Measurements from ENCODE around the gene TINAGL1.

DNA sequence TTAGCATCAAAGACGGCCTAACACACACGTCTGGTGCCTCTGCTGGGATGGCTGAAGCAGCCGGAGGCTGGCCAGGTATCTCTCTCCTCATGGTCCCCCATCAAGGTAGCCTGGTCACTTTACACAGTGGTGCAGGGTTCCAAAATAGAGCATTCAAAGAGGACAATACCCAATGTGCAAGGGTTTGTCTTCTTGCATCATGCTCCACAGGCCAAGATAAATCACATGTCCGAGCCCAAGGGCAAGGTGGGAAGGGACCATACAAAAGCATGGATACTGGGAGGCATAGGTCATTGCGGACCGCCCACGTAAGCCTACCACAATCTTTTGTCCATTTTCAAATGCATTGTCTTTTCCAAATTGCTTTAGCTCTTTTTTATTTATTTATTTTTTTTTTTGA lies 23.8 kb upstream of the TINAGL1 start:
- TF ChIP-seq, protein P1, sequence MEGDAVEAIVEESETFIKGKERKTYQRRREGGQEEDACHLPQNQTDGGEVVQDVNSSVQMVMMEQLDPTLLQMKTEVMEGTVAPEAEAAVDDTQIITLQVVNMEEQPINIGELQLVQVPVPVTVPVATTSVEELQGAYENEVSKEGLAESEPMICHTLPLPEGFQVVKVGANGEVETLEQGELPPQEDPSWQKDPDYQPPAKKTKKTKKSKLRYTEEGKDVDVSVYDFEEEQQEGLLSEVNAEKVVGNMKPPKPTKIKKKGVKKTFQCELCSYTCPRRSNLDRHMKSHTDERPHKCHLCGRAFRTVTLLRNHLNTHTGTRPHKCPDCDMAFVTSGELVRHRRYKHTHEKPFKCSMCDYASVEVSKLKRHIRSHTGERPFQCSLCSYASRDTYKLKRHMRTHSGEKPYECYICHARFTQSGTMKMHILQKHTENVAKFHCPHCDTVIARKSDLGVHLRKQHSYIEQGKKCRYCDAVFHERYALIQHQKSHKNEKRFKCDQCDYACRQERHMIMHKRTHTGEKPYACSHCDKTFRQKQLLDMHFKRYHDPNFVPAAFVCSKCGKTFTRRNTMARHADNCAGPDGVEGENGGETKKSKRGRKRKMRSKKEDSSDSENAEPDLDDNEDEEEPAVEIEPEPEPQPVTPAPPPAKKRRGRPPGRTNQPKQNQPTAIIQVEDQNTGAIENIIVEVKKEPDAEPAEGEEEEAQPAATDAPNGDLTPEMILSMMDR (IDR thresholded peaks at IDR 0.05) = no peak
- no peak for TF ChIP-seq POLR2A (IDR thresholded peaks at IDR 0.05)
- no peak for TF ChIP-seq EP300 (IDR thresholded peaks at IDR 0.05)

Measured in ovary (tissue), 3 donors.